Common myeloid progenitor, CD34-positive (primary cell): ENCODE data around the gene DNAJC18.
A peak's percentile ranks its signal among the peaks of the same experiment; 100 is the strongest.

Experiments used
- CTCF ChIA-PET: fragments of 350-600 bp; sonication (Branson Sonifier 250); formaldehyde crosslinking; loops from one replicate; lab custom pipeline; 2021; ENCODE audit warnings: antibody characterized with exemption; lab: Charles Lee
- POLR2A ChIA-PET: fragments of 350-600 bp; sonication (Branson Sonifier 250); formaldehyde crosslinking; loops from one replicate; lab custom pipeline; 2021; ENCODE audit warnings: antibody characterized with exemption; lab: Charles Lee
- DNase-seq, 3 donors: peaks; one replicate each; pipeline versions ENCODE4 v3.0.0 to v3.0.0-alpha.2; 2013
- H3K27ac ChIP-seq, 2 experiments: 1 replicate in 1 of 2; 2 replicates in 1 of 2; pipeline ENCODE4 v1.7.0; 2013; ENCODE audit warnings: inconsistent platforms in 2 of 2, low read length in 2 of 2, mild to moderate bottlenecking in 2 of 2, low read depth in 1 of 2, moderate library complexity in 1 of 2; ENCODE audit not compliant: severe bottlenecking in 2 of 2, insufficient read depth in 1 of 2, poor library complexity in 1 of 2
- H3K27me3 ChIP-seq, 5 experiments: replicated peaks in 2 of 5; 1 replicate in 3 of 5; 2 replicates in 2 of 5; pipeline versions ENCODE4 v1.6.1 to v1.7.0; 2013; ENCODE audit warnings: low read length in 4 of 5, mild to moderate bottlenecking in 2 of 5, moderate library complexity in 2 of 5, inconsistent platforms in 1 of 5; ENCODE audit not compliant: insufficient read depth in 5 of 5, control insufficient read depth in 4 of 5
- H3K36me3 ChIP-seq, 4 experiments: 1 replicate in 2 of 4; 2 replicates in 2 of 4; pipeline versions ENCODE4 v1.6.1 to v1.7.0; 2013; ENCODE audit warnings: low read length in 3 of 4, control low read depth in 1 of 4, mild to moderate bottlenecking in 1 of 4; ENCODE audit not compliant: control insufficient read depth in 4 of 4, insufficient read depth in 4 of 4
- H3K4me1 ChIP-seq, 4 experiments: 1 replicate in 3 of 4; 2 replicates in 1 of 4; pipeline versions ENCODE4 v1.6.1 to v1.7.1; 2013; ENCODE audit warnings: low read length in 3 of 4, mild to moderate bottlenecking in 3 of 4, control low read depth in 1 of 4, inconsistent platforms in 1 of 4, moderate library complexity in 1 of 4; ENCODE audit not compliant: control insufficient read depth in 4 of 4, insufficient read depth in 4 of 4; ENCODE audit errors: control extremely low read depth in 1 of 4
- H3K4me3 ChIP-seq, 7 experiments: 1 replicate in 4 of 7; 2 replicates in 3 of 7; pipeline versions ENCODE4 v1.5.1 to v1.7.0; 2013; ENCODE audit warnings: mild to moderate bottlenecking in 7 of 7, low read length in 6 of 7, moderate library complexity in 6 of 7, inconsistent platforms in 2 of 7, low read depth in 2 of 7, control low read depth in 1 of 7; ENCODE audit not compliant: insufficient read depth in 4 of 7, control insufficient read depth in 1 of 7; ENCODE audit errors: extremely low read depth in 1 of 7
- H3K9me3 ChIP-seq, 5 experiments: 1 replicate in 4 of 5; 2 replicates in 1 of 5; pipeline versions ENCODE4 v1.6.1 to v1.7.1; 2013; ENCODE audit warnings: low read length in 4 of 5, mild to moderate bottlenecking in 2 of 5, inconsistent platforms in 1 of 5, low read depth in 1 of 5, moderate library complexity in 1 of 5; ENCODE audit not compliant: control insufficient read depth in 4 of 5, insufficient read depth in 2 of 5; ENCODE audit errors: control extremely low read depth in 1 of 5
- WGBS: methylation state at CpG from one replicate; pipeline ENCODE4 v1.1.5; 2013; ENCODE audit not compliant: insufficient coverage; 5-methylcytosine and 5-hydroxymethylcytosine counted together

DNAJC18 gene

DNA sequence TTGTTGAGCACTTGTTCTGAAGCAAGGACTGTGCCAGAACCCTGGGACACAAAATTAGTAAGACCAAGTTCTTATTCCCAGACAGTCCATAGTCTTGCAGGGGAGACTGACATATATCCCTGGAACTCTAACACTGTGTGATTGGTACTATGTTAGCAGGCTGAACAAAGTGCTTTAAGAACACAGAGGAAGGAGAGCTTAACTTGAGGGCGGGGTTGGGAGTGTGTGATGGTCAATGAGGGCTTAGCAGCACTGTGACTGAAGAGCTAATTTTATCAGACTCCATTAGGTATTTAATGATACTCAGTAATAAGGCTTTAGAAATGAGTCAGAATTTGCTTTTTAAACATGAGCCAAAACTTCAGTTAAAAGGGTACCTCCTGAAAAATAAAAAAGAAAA is 20.5 kb downstream of the DNAJC18 start:
- POLR2A ChIA-PET = interaction anchor here (1.4 kb wide), 1 partner anchor 95 kb away, joined by 4 read pairs; no protein-coding TSS in a partner anchor
- Histone ChIP-seq H3K27me3 (no peaks in the 10 kb centered on the region), H3K4me3 (no peak overlapping the region), H3K9me3 (no peaks in the 10 kb centered on the region), H3K4me1 (peaks cover 4 to 49% (median 37%) of the 10 kb centered on the region in 4 experiments), H3K27ac (no peak overlapping the region), H3K36me3 (peaks cover 3 to 29% (median 15%) of the 10 kb centered on the region in 4 experiments)
- WGBS = 100% methylated on average over 1 of the region's 1 CpG
- DNase-seq = no peak
- CTCF ChIA-PET = interaction anchor here (1.0 to 17.0 kb wide), 13 partner anchors 9 to 131 kb away, joined by 3 to 359 read pairs (median 6); partner anchors contain the start of genes DNAJC18 and PROB1

DNA sequence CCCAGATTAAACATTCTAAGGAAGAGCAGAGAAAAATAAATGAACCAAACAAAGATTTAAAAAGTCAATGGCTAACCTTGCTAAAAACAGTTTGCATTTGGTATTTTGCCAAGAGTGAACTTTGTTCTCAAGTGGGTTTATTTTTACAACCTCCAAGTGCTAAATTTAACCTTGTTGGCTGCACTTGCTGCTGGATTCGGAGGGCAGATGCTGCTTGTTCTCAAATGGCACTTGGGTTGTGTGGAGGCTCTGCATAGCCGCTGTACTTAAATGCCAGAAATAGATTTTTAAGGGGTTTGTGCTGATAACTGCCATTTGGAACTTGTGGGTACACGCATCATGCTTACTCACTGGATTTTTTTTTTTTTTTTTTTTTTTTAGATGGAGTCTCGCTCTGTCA is 22.1 kb downstream of the DNAJC18 start:
- Histone ChIP-seq H3K36me3 (peaks cover 5 to 34% (median 16%) of the 10 kb centered on the region in 4 experiments), H3K27ac (peak overlapping the region in 1 of 2 experiments; percentile 44), H3K9me3 (no peaks in the 10 kb centered on the region), H3K4me1 (peaks cover 4 to 49% (median 36%) of the 10 kb centered on the region in 4 experiments), H3K27me3 (no peaks in the 10 kb centered on the region), H3K4me3 (peak overlapping the region in 1 of 7 experiments; percentile 38)
- peak in 2 of 3 donors; percentile 75 to 84 for DNase-seq
- CTCF ChIA-PET = interaction anchor here (0.6 to 17.0 kb wide), 6 partner anchors 8 to 359 kb away, joined by 3 to 359 read pairs (median 6); partner anchors contain the start of gene SPATA24
- POLR2A ChIA-PET = no interaction called here
- 17% methylated on average over 1 of the region's 4 CpGs for WGBS

DNA sequence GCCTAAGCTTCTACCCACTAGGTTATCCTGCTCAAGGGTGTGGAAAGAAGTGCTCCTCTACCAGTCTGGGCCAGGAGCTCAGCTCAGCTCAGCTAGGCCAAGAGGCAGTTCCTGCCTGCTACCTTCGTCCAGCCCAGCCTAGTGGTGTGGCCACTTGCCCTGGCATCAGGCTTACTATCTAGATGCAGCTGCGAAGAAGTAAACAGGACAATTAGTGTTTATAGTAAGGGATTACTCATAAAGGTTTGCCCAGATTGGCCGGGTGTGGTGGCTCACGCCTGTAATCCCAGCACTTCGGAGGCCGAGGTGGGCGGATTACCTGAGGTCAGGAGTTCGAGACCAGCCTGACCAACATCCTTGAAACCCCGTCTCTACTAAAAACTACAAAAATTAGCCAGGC is 22.7 kb downstream of the DNAJC18 start:
- DNase-seq = no peak
- Histone ChIP-seq H3K4me3 (no peak overlapping the region), H3K27me3 (no peaks in the 10 kb centered on the region), H3K36me3 (peaks cover 5 to 34% (median 16%) of the 10 kb centered on the region in 4 experiments), H3K9me3 (no peaks in the 10 kb centered on the region), H3K4me1 (peaks cover 4 to 49% (median 36%) of the 10 kb centered on the region in 4 experiments), H3K27ac (no peak overlapping the region)
- POLR2A ChIA-PET = interaction anchor here (0.6 kb wide), 1 partner anchor 86 kb away, joined by 3 read pairs; no protein-coding TSS in a partner anchor
- WGBS = 100% methylated on average over 8 of the region's 9 CpGs
- CTCF ChIA-PET = interaction anchor here (1.1 to 17.0 kb wide), 2 partner anchors 13 to 97 kb away, joined by 3 to 359 read pairs; no protein-coding TSS in a partner anchor

DNA sequence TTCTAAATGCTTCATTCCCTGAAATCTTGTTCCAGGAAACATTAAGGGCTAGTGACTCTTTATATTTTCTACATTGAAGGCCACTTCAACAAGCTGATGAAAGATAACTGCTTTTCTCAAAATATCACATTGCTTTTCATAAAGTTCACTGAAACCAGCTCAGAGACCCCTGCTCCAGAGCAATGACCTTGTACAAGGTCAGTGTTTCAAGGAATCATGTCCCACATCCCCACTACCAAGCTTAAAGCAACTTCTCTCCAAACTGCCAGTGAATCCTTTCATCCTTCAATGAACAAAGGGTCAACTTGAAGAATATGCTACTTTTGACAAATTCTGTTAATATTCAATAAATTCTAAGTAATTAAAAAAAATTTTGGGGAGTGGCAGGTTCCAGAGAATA is 23.5 kb downstream of the DNAJC18 start:
- no peak for DNase-seq
- Histone ChIP-seq H3K4me3 (no peak overlapping the region), H3K4me1 (peaks cover 4 to 49% (median 36%) of the 10 kb centered on the region in 4 experiments), H3K9me3 (no peaks in the 10 kb centered on the region), H3K36me3 (peaks cover 5 to 28% (median 14%) of the 10 kb centered on the region in 4 experiments), H3K27me3 (no peaks in the 10 kb centered on the region), H3K27ac (no peak overlapping the region)
- ChIA-PET CTCF (interaction anchor here (0.7 to 17.0 kb wide), 8 partner anchors 9 to 218 kb away, joined by 3 to 359 read pairs (median 4); no protein-coding TSS in a partner anchor), POLR2A (interaction anchor here (0.6 kb wide), 1 partner anchor 87 kb away, joined by 3 read pairs; no protein-coding TSS in a partner anchor)

DNA sequence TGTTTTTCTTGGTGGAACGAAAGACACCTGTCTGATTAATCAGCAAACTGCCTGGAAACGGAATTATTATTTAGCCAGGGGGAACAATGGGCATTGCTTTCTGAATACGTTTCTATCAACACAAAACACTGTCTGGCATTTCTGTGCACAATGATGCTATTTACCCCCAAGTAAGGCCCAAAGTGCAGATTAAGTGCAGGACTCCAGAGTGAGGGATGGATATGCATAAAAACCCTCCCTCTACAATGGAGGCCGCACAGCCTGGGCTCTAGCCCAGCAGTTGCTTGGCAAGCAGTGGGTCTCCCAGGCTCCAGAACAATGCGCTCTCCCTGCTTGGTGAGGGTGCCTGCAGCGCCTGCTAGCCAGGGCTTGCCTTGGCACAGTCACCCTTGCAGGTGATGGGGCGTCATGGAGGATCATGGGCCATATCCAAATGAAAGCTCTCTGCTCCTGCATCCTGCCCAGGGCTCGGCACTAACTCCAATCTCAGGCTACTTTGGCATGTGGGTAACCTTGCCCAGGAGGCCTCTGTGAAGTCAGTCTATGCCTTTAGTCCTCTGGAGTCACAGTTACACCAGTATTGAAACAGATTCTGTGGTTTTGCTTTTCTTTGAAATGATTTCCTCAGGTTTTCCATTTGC is 24.0 kb downstream of the DNAJC18 start:
- Histone ChIP-seq H3K36me3 (peaks cover 4 to 25% (median 12%) of the 10 kb centered on the region in 4 experiments), H3K9me3 (no peaks in the 10 kb centered on the region), H3K27me3 (no peaks in the 10 kb centered on the region), H3K4me3 (no peak overlapping the region), H3K27ac (no peak overlapping the region), H3K4me1 (peaks cover 4 to 49% (median 36%) of the 10 kb centered on the region in 4 experiments)
- ChIA-PET POLR2A (no interaction called here), CTCF (interaction anchor here (0.7 to 17.0 kb wide), 8 partner anchors 9 to 219 kb away, joined by 3 to 359 read pairs (median 4); partner anchors contain the start of gene SPATA24)
- WGBS = 91% methylated on average over 8 of the region's 8 CpGs
- DNase-seq = no peak

DNA sequence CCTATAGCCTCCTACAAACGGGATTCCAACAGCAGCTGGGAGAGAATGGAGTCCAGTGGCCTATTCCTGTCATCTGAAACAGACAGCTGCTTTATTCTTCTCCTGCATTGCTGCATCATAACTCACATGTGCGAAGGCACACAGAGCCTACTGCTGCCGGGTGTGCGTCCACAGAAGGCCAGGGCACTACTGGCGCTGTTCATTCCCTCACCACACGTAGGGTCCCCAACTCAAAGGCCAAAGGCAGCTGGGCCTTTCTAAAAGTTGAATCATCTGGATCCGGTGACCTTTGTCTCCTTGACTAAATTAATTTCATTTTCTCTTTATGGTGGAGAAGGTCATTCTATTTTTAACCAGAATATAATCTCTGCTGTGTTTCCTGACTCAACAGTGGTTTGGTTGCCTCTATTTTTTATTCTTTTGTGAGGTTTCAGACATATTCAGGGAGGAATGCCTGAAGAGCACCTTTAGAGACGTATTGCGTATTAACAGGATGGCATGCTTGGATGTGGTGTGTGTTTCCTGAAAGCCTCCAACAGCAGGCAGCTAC is 24.7 kb downstream of the DNAJC18 start:
- Histone ChIP-seq H3K27ac (no peak overlapping the region), H3K9me3 (no peaks in the 10 kb centered on the region), H3K36me3 (peaks cover 2 to 20% (median 11%) of the 10 kb centered on the region in 4 experiments), H3K4me3 (peak overlapping the region in 1 of 7 experiments; percentile 10), H3K4me1 (peaks cover 4 to 46% (median 34%) of the 10 kb centered on the region in 4 experiments), H3K27me3 (no peaks in the 10 kb centered on the region)
- POLR2A ChIA-PET = no interaction called here
- 88% methylated on average over 7 of the region's 9 CpGs for WGBS
- DNase-seq = no peak
- CTCF ChIA-PET = interaction anchor here (0.7 to 17.0 kb wide), 4 partner anchors 8 to 99 kb away, joined by 3 to 359 read pairs (median 4); partner anchors contain the start of gene SPATA24
